NCI-H226 (cell line): ENCODE measurements around the gene MYL5.

ENCODE experiments used
- DNase-seq: peaks from one replicate; pipeline ENCODE4 v3.0.0-alpha.2; 2015

The MYL5 gene

GRCh38 chr4:708631-708933 is 34.2 kb downstream of the MYL5 start:
- DNase-seq: no peak

- no peak for DNase-seq
Measured at GRCh38 chr4:709348-709747, 35.0 kb downstream of the MYL5 start.

- no peak for DNase-seq
Measured at GRCh38 chr4:710116-710515, 35.8 kb downstream of the MYL5 start.

- no peak for DNase-seq
Measured at GRCh38 chr4:710916-711315, 36.6 kb downstream of the MYL5 start.

- no peak for DNase-seq
Measured at GRCh38 chr4:712093-712492, 37.8 kb downstream of the MYL5 start.

- no peak for DNase-seq
Measured at GRCh38 chr4:712916-713632, 38.7 kb downstream of the MYL5 start.

- DNase-seq: no peak
Measured at GRCh38 chr4:714087-714486, 39.7 kb downstream of the MYL5 start.

- no peak for DNase-seq
Measured at GRCh38 chr4:717601-718320, 43.4 kb downstream of the MYL5 start.

GRCh38 chr4:718460-718859 is 44.1 kb downstream of the MYL5 start:
- no peak for DNase-seq

- DNase-seq: no peak
Measured at GRCh38 chr4:720111-720860, 45.9 kb downstream of the MYL5 start.

- peak; percentile 92 for DNase-seq
Measured at GRCh38 chr4:721261-722168, 47.2 kb downstream of the MYL5 start.

- no peak for DNase-seq
Measured at GRCh38 chr4:722169-722725, 47.9 kb downstream of the MYL5 start.

- no peak for DNase-seq
Measured at GRCh38 chr4:722851-723360, 48.6 kb downstream of the MYL5 start.

- no peak for DNase-seq
Measured at GRCh38 chr4:723751-724530, 49.6 kb downstream of the MYL5 start.

- no peak for DNase-seq
Measured at GRCh38 chr4:725391-726234, 51.3 kb downstream of the MYL5 start.

- DNase-seq: no peak
Measured at GRCh38 chr4:726235-726787, 52.0 kb downstream of the MYL5 start.

- no peak for DNase-seq
Measured at GRCh38 chr4:726838-727237, 52.5 kb downstream of the MYL5 start.

GRCh38 chr4:727576-727975 is 53.2 kb downstream of the MYL5 start:
- no peak for DNase-seq

- no peak for DNase-seq
Measured at GRCh38 chr4:729336-730315, 55.3 kb downstream of the MYL5 start.
